GM18858 (cell line): ENCODE measurements around the gene ALDOA.

Experiments used
- ATAC-seq: cut with Tn5 transposase; IDR thresholded peaks from one replicate; pipeline ENCODE4 v1.9.1; 2021; ENCODE audit not compliant: unreplicated experiment

The ALDOA gene

DNA sequence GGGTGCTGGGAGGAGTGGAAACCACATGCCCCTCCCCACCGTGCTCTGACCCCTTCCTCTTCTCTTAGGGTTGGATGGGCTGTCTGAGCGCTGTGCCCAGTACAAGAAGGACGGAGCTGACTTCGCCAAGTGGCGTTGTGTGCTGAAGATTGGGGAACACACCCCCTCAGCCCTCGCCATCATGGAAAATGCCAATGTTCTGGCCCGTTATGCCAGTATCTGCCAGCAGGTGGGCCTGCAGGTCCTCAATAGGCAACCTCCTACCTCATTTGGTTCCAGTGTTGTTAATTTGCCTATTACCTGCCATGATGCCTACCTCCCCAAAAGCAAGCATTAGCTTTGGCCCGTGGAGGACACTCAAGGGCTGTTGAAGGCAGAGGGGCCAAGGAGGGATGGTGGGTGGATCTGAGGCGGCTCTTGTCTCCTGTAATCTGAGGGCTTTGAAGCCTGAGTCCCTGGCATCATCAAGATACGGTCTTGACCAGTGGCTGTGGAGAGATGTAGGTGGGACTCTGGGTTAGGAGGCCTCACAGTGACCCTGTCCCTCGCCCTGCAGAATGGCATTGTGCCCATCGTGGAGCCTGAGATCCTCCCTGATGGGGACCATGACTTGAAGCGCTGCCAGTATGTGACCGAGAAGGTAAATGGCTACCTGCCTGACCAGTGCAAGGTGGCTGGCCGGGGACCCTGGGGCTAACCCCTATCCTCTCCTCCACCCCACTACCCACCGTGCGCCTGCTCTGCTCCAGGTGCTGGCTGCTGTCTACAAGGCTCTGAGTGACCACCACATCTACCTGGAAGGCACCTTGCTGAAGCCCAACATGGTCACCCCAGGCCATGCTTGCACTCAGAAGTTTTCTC, 3.4 kb downstream of the ALDOA start:
- ATAC-seq: no peak

DNA sequence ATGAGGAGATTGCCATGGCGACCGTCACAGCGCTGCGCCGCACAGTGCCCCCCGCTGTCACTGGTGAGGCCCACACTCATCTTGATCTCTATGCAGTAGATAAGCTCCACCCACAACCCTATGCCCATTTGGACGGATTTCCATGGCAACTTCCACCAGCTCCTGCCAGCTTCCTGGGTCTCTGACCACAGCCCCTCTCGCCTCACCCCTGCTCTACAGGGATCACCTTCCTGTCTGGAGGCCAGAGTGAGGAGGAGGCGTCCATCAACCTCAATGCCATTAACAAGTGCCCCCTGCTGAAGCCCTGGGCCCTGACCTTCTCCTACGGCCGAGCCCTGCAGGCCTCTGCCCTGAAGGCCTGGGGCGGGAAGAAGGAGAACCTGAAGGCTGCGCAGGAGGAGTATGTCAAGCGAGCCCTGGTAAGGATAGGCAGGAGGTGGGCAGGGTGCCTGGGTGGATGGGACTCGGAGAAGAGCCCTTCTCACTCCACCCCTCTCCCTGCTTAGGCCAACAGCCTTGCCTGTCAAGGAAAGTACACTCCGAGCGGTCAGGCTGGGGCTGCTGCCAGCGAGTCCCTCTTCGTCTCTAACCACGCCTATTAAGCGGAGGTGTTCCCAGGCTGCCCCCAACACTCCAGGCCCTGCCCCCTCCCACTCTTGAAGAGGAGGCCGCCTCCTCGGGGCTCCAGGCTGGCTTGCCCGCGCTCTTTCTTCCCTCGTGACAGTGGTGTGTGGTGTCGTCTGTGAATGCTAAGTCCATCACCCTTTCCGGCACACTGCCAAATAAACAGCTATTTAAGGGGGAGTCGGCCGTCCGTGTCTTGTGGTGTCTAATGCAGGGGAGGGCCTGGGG, 4.3 kb downstream of the ALDOA start:
- no peak for ATAC-seq

DNA sequence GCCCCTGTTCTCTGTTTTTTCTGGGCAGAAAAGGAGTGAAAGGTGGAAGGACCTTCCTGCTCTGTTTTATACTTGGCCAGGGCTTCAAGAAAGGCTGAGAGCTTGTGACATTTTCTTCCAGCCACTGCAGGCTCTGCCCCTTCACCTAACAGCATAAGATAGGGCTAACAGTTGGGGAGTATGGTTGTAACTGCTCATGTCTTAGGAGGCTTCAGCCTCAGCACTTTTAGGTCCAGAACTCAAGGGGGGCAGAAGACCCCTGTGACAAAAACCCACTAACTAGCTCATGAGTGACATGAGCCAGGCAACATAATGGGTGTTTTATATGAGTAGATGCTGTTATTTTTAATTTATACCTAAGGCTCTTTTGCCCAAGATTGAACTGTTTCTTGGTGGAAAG, 4.9 kb downstream of the ALDOA start:
- no peak for ATAC-seq

DNA sequence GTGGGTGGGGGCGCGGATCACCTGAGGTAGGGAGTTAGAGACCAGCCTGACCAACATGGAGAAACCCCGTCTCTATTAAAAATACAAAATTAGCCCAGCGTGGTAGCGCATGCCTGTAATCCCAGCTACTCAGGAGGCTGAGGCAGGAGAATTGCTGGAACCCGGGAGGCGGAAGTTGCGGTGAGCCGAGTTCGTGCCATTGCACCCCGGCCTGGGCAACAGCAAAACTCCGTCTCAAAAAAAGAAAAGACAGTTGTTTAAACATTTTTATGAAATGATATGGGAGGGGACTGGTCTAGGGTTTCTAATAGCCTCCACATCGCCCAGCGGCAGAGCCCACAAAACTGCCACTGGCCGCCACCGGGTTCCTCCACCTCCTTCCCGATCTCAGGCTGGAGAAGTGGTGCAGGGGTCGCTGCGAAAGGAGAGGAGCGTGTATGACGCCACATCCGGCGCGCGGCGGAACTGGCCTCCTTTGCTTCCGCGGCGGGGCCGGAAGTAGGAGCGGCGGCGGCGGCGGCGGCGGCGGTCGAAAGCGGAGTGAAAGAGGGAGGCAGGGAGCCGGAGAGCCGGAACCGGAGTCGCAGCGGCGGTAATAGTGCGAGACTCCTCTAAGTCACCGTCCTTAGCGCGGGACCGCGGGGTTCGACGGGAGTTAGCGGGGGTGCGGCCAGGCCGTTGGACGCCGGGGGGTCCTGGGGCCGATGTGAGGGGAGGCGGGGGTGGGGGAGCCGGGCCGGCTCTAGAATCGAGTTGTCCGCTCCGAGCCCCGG, 10.1 kb downstream of the ALDOA start, which contains the start of gene PPP4C:
Gene PPP4C, plus strand, starts transcription at position 492 of the 773 bp plus-strand sequence. CDS start 384 bp downstream, outside the sequence.
- ATAC-seq: no peak

DNA sequence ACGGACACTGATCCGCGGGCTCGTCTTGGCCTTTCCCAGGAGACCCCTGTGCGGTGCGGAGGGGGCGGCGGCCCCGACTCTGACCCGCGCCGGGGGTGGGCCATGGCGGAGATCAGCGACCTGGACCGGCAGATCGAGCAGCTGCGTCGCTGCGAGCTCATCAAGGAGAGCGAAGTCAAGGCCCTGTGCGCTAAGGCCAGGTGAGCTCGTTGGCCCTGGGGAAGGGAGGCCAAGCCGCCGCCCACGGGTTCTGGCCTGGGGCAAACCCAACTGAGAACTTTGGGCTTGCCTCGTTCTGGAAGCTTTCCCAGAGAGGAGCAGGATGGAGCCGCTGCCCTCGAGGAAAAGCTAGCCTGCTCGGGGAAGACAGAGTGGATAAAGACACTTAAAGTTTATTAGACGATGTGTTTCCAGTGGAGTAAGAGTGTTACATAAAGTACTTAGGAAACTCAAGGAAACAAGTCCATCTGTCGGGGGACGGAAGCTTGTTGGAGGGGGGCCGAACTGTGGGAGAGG, 10.8 kb downstream of the ALDOA start:
- no peak for ATAC-seq

DNA sequence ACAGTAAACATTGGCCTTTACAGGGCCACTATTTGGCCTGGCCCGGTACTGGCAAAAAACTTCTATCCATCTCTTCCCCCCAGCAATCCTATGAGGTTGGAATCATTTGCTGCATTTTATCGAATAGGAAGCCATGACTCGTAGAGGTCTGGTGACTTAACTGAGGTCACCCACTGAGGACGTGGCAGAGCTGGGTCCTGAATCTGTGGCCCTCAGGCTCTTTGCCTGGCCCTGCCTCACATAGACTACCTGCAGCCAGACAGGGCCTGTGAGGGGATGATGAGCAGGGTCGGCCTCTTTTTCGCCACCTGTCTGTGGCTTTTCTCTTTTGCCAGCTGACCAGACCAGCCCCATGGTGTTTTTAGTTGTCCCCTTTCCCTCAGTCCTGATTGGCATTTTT, 12.1 kb downstream of the ALDOA start:
- no peak for ATAC-seq

DNA sequence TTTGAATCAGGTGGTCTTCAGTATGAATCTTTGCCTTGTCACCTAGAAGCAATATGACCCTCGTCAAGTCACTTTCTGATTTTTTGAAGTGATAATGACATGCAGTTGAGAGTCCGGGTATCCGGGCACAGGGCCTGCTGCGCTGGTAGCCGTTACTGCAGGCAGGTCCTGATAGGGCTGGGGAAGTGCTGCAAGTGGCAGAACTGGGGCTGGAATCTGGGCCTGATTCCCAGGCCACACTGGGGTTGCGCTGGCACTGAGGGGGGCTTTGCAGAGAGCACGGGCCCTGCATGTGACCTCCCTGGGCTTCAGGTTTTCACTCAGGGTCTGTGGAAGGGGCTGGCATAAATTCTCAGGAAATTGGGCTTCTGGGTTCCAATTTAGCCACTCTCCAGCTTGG, 13.2 kb downstream of the ALDOA start:
- ATAC-seq: no peak

DNA sequence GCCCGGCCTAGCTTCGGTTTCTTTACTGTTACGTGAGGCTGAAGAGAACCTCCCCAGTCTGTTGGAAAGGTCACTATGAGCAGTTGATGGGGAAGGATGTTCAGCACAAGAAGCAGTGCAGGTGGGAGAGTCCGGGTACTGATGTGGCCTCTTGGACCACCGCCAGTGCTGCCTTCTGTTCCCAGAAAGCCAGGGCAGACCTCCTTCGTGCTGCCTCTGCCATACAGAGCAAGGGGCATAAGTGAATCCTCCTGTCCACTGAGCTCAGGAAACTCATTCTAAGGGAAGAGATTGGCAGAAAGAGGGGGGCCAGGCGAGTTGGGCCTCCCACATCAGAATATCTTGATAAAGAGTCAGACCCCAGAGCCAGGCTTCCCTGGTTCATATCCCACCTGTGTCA, 13.9 kb downstream of the ALDOA start:
- no peak for ATAC-seq

DNA sequence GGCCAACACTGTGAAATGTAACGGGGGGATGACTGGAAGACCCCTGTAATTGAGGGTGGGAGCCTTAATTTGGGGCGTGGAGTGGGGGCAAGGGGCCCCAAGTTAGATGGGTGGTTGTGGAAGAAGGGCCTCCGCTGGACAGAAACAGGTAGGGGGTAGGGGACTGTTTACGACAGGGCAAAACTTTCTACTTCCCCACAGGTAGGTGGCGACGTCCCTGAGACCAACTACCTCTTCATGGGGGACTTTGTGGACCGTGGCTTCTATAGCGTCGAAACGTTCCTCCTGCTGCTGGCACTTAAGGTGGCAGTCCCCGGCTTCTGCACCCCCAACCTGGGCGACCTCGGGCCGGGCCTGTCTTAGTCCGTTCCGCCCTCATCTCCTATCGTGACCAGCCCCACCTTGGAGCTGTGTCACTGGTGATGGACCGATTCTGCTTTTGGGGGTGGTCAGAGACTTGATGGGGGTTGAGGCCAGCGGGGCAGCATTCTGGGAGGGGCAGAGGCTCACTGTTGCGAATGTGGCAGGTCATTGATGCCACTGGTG, 17.1 kb downstream of the ALDOA start:
- ATAC-seq: no peak

DNA sequence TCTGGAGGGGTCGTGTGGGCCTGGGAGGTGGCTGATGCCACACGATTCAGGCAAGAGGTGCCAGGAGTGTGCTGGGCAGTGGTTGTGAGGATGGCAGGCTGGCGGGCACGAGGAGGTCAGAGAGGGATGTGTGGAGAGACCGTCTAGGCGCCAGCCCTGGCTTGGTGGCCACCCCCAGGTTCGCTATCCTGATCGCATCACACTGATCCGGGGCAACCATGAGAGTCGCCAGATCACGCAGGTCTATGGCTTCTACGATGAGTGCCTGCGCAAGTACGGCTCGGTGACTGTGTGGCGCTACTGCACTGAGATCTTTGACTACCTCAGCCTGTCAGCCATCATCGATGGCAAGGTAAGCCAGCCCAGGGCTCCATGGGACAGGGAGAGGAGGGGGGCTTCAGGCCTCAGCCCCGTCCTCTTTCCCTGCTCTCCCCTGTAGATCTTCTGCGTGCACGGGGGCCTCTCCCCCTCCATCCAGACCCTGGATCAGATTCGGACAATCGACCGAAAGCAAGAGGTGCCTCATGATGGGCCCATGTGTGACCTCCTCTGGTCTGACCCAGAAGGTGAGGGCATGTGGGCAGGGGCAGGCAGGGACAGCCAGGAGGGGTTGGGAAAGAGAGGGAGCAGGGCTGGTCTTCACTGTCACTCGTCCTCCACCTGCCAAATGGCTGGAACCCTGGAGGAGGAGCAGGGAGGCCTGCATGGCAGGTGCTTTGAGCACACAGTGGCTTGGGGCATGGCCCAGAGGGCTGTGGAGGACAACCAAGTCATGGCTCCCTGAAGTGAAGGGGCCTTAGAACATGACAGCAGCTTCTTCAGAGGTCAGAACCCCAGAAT, 17.9 kb downstream of the ALDOA start:
- no peak for ATAC-seq

DNA sequence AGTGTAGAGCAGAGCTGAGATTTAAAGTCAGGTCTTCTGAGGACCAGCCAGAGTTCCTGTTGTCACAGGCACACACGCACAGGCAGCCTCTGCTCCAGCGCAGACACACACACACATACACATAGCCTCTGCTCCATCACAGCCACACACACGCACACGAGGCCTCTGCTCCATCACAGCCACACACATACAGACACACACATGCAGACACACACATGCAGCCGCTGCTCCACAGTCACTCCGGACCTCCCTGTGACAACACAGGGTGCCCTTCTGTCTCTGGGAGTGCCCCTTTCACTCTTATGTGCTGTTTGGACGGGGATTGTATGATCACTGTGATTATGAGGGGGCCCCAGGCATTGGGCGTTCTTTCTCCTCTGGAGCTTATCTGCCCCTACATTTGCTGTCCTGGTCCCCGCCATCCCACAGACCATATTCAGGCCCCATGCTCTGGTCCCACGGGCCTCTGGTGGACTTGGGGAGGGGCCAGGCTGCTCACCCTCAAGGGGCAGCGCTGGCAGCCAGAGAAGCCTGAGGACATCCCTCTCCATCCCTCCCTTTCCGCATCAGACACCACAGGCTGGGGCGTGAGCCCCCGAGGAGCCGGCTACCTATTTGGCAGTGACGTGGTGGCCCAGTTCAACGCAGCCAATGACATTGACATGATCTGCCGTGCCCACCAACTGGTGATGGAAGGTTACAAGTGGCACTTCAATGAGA, 18.7 kb downstream of the ALDOA start:
- ATAC-seq: no peak

DNA sequence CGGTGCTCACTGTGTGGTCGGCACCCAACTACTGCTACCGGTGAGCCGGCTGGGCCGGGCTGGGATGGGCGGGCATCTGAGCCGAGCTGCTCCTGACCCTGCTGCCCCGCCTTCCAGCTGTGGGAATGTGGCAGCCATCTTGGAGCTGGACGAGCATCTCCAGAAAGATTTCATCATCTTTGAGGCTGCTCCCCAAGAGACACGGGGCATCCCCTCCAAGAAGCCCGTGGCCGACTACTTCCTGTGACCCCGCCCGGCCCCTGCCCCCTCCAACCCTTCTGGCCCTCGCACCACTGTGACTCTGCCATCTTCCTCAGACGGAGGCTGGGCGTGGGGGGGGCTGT, 19.2 kb downstream of the ALDOA start:
- ATAC-seq: no peak

DNA sequence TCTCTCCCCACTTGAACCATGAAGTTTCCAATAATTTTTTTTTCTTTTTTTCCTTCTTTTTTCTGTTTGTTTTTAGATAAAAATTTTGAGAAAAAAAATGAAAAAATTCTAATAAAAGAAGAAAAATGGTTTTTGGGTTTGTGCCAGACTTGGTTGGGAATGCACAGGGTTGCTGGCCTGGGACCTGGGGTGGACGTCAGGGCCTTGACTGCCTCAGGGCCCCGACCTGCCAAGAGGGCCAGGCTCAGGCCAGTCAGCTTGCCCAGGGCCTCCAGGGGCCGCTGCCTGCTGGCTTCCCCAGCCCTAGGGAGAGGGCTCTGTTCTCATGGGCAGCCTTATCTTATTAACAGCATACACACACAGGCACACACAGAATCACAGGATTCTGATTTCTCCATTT, 19.7 kb downstream of the ALDOA start:
- no peak for ATAC-seq

DNA sequence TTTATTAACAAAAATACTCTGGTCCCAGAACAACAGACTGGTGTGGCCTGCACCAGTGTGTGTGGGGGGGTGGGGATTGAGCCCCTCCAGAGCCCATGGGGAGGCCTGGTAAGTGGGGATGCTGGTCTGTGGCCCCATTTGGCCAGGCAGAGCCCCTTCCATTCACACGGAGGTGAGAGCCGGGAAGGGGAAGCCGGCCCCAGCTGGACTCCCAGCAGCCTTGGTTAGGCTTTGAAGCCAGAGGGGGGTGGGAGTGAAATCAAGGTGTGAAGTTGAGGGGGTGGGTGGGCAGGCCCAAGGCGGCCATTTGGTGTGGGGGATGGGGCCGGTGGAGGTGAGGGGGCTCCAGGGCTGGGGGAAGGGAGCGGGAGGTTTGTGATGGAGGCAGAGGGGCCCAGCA, 20.3 kb downstream of the ALDOA start:
- no peak for ATAC-seq

DNA sequence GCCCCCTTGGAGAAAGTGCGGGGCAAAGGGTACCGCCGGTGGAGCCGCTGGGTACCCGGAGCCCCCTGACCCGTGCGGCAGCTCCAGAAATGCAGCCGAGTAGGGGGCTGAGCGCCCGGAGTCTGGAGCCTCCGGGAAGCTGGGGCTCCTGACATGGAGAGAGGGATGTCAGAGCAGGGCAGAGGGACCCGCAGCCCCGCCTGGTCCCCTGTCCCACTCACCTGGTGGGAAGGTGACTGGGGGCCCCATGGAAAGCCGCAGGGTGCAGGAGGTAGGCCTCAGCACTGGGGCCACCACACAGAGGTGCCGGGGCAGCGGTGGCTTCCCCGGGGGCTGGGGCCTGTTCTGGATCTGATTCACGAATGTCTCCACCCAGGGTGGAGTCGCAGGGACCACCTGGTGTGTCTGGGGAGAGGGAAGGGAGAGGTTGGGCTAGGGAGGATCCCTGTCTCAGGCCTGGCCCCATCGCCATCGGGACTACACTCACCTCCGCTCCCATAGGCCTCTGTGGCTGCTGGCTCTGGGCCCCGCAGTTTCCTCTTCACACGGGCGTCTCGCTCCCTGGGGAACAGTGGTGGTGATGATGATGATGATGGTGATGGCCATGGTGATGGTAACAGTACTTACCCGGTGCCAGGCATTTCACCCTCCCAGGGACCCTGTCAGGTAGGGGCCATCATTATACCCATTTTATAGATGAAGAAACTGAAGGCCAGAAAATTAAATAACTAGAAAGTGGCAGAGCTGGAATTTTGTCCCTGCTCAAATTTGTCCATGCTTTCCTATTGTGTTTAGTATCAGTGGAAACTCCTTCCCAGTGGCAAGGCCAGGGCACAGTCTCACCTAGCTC, 21.0 kb downstream of the ALDOA start:
- no peak for ATAC-seq

DNA sequence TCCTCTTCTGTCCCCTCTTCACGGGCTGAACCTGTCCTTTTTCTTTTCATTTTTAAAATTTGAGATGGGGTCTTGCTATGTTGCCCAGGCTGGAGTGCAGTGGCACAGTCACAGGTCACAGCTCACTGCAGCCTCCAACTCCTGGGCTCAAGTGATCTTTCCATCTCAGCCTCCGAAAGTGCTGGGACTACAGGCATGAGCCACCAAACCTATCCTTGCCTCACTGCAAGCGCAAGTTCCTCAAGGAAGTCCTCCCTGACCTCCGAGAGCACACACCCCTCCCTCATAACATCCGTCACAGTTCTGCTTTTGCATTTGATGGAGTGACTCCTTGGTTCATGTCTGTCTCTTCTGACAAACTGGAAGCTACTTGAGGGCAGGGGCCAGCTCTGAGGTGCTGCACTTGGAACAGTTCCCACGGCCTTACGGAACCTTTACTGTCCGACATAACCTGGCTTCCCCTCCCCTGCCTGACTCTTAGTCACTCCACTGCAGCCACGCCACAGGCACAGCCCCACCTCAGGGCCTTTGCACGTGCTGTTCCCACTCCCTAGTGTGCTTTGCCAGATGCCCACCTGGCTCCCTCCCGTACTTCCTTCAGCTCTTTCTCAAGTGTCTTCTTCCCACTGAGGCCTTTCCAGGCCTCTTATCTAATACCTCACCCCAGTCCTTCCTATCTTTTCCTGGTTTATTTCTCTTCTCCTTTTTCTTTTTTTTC, 21.8 kb downstream of the ALDOA start:
- ATAC-seq: no peak

DNA sequence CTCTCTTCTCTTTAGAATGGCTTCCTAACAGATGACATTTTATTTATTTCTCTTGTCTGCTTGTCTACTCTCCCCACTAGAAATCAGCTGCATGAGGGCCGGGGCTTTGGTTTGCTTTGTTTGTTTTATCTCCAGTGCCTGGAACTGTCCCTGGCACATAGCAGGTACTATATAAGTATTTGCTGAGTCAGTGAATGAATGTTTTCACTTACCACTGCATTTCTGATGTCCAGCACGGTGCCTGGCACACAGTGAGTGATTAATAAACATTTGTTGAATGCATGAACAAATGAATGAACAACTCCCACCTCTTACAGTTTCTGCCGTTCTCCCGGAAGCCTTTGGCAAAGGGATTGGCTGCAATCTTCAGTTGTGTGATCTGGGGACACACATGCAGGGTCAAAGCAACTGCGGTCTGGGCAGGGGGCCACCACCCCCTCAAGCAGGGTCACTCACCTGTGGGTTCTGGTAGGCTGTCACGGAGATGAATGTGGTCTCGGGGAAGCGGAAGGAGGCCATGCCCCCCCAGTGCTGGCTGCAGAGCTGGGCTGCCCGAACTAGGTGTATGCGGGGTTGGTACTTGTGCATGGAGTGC, 22.8 kb downstream of the ALDOA start:
- ATAC-seq: no peak
